Measurements from ENCODE around the gene HPGD.

Gene HPGD

GRCh38 chr4:174483792-174484191 lies 38.5 kb downstream of the HPGD start:
- no peak for FAIRE-seq
- no peak for DNase-seq (ENCODE audit: insufficient read length, low spot score)

- DNase-seq (ENCODE audit: insufficient read length, low spot score) (no peak), FAIRE-seq (no peak)
Measured at GRCh38 chr4:174479140-174479539, 43.1 kb downstream of the HPGD start.

- DNase-seq (ENCODE audit: insufficient read length, low spot score), result no peak
- no peak for FAIRE-seq
Measured at GRCh38 chr4:174475528-174475927, 46.8 kb downstream of the HPGD start.

GRCh38 chr4:174474457-174475075 lies 47.7 kb downstream of the HPGD start:
- FAIRE-seq (no peak), DNase-seq (ENCODE audit: insufficient read length, low spot score) (no peak)

GRCh38 chr4:174467107-174467506 lies 55.2 kb downstream of the HPGD start:
- FAIRE-seq (peak; percentile 44), DNase-seq (ENCODE audit: insufficient read length, low spot score) (no peak)

- DNase-seq (ENCODE audit: insufficient read length, low spot score), result no peak
- no peak for FAIRE-seq
Measured at GRCh38 chr4:174464949-174465348, 57.3 kb downstream of the HPGD start.

- DNase-seq (ENCODE audit: insufficient read length, low spot score), result no peak
- no peak for FAIRE-seq
Measured at GRCh38 chr4:174461466-174462106, 60.7 kb downstream of the HPGD start.

- DNase-seq (ENCODE audit: insufficient read length, low spot score), result no peak
- no peak for FAIRE-seq
Measured at GRCh38 chr4:174460684-174461083, 61.6 kb downstream of the HPGD start.

GRCh38 chr4:174457468-174457867 lies 64.8 kb downstream of the HPGD start:
- FAIRE-seq (no peak), DNase-seq (ENCODE audit: insufficient read length, low spot score) (no peak)

- no peak for FAIRE-seq
- no peak for DNase-seq (ENCODE audit: insufficient read length, low spot score)
Measured at GRCh38 chr4:174454815-174455473, 67.3 kb downstream of the HPGD start.

GRCh38 chr4:174451718-174452296 lies 70.5 kb downstream of the HPGD start:
- FAIRE-seq (no peak), DNase-seq (ENCODE audit: insufficient read length, low spot score) (no peak)

- DNase-seq (ENCODE audit: insufficient read length, low spot score) (no peak), FAIRE-seq (no peak)
Measured at GRCh38 chr4:174450786-174451125, 71.5 kb downstream of the HPGD start.

GRCh38 chr4:174449944-174450785 lies 72.1 kb downstream of the HPGD start:
- DNase-seq (ENCODE audit: insufficient read length, low spot score), result no peak

GRCh38 chr4:174449152-174449551 lies 73.1 kb downstream of the HPGD start:
- FAIRE-seq (no peak), DNase-seq (ENCODE audit: insufficient read length, low spot score) (no peak)

More at GRCh38 chr4:174449944-174450785, 72.1 kb downstream of the HPGD start:
- FAIRE-seq, result no peak

GRCh38 chr4:174444390-174444789 lies 77.9 kb downstream of the HPGD start:
- no peak for DNase-seq (ENCODE audit: insufficient read length, low spot score)
- no peak for FAIRE-seq

All from HTR-8/SVneo (cell line).